ENCODE measurements around the gene WSB1.
"Not testable (repeated sequence)": the region's sequence is repeated elsewhere in the genome, so short reads cannot be mapped to it uniquely, and the experiment has no call there.

Gene WSB1

GRCh38 chr17:27315796-27316465, 22.0 kb downstream of the WSB1 start:
- DNase-seq (ENCODE audit: low read depth, low spot score) = no peak

- DNase-seq (ENCODE audit: low read depth, low spot score) = no peak
Measured at GRCh38 chr17:27318228-27318627, 24.3 kb downstream of the WSB1 start.

DNA sequence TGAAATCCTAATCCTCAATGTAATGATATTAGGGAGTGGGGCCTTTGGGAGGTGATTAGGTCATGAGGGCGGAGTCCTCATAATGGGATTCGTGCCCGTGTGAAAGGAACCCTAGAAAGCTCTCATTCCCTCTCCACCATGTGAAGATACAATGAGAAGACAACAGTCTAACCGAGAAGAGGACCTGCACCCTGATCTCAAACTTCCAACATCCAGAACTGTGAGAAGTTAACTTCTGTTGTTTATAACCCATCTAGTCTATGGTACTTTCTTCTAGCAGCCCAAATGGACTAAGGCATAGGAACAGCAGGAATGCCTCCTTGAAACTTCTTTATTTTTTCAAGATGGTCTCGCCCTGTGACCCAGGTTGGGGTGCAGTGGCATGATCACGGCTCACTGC, 24.7 kb downstream of the WSB1 start:
- no peak for DNase-seq (ENCODE audit: low read depth, low spot score)

GRCh38 chr17:27319541-27320221, 25.8 kb downstream of the WSB1 start:
- no peak for DNase-seq (ENCODE audit: low read depth, low spot score)

GRCh38 chr17:27320222-27320560, 26.3 kb downstream of the WSB1 start:
- DNase-seq (ENCODE audit: low read depth, low spot score) = no peak

DNA sequence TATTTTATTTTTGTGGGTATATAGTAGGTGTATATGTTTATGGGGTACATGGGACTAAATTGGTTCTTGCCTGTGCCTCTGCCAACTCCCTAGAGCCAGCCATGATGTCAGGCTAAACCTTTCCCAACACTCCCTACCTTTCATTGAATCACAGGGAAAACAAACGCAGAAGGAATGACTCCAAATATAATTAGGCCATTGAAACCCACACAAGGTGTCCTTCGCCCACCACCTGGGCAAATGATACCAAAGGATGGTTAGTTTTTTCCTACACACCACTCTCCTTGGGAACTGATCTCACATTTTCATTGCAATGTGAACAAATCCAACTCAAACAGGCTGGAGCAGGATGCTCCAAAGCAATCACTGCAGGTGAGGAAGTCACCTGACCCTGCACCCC, 27.5 kb downstream of the WSB1 start:
- no peak for DNase-seq (ENCODE audit: low read depth, low spot score)

DNA sequence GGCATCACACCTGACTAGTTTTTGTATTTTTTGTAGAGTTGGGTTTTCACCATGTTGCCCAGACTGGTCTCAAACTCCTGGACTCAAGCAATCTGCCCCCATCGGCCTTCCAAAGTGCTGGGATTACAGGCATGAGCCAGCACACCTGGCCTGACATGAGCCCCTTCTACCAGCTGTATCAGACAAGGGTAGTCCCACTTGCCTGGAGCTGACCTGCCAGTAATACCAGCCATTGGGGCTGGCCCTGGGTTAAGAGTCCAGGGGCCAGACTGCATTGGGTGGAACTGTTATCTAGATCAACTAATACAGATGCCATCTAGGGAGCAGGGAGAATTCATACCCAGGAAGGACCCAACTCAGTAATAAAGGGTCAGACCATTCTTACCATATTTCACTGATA, 28.1 kb downstream of the WSB1 start:
- DNase-seq (ENCODE audit: low read depth, low spot score) = no peak

GRCh38 chr17:27322690-27323508, 29.0 kb downstream of the WSB1 start:
- no peak for DNase-seq (ENCODE audit: low read depth, low spot score)

DNA sequence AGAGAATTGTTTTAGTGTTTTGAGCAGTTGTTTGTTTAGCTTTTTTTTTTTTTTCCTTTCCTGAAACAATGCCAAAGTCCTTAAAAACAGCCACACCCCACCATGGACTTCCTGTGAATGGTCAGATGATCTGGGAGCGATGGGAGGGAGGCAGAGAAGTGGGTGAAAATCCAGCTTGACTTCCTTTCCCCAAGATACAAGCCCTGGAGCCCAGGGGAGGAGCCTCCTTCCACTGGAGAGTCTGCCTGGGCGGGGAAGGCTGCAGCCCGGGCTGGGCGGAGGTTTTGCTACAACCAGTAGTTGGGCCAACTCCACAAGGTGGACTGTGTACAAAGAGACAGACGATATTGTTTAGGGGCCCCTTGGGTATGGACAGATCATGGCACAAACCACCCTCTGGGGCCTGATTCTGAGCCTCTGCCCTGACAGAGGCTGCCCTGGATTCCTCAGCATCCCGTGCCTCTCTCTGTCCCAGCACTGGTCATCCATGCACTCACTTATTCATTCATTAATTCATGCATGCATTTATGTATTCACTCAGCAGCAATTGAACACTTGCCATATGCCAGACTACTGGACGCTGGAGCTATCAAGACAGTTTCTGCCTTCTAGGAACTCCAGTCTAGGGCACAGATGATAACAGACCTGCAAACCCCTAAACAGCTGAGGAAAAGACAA, 29.8 kb downstream of the WSB1 start:
- DNase-seq (ENCODE audit: low read depth, low spot score) = no peak

- DNase-seq (ENCODE audit: low read depth, low spot score) = no peak
Measured at GRCh38 chr17:27324771-27325339, 30.9 kb downstream of the WSB1 start.

- DNase-seq (ENCODE audit: low read depth, low spot score) = no peak
Measured at GRCh38 chr17:27326051-27326450, 32.1 kb downstream of the WSB1 start.

GRCh38 chr17:27326585-27326984, 32.7 kb downstream of the WSB1 start:
- no peak for DNase-seq (ENCODE audit: low read depth, low spot score)

DNA sequence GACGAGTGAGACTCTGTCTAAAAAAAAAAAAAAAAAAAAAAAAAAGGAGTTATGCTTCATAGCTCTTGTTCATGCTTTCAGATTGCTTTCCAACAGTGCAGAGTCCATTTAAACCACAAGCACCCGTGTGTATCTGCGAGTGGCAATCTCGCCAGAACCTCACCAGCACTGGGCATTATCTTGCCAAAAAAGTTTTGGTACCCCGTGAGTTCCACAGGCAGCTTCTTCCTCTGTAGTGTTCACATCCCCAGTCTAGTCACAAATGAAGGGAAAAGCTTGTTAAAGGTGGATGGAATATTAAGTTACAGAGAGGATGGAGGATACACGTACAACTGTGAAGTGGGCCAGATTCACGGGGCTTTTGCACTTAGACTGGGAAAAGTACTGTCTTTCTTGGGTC, 33.5 kb downstream of the WSB1 start:
- DNase-seq (ENCODE audit: low read depth, low spot score) = no peak

DNA sequence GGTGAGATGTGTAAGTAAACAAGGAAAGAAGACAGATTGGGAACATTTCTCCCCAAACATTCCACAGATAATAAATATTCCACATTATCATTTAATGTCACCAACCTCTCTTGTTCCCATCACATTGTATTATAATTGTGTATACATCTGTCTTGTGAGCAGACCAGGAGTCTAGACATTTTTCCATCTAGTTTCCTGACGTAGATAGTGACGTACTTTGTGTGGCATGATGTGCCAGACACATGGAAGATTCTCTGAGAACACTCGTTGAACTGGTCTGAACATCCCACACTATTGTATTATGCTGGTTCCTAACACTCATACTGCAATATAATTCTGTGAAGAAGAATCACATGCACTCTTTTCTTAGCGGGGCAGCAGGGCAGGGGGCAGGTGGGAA, 34.0 kb downstream of the WSB1 start:
- DNase-seq (ENCODE audit: low read depth, low spot score) = no peak

GRCh38 chr17:27328686-27329085, 34.8 kb downstream of the WSB1 start:
- not testable (repeated sequence) for DNase-seq (ENCODE audit: low read depth, low spot score)

DNA sequence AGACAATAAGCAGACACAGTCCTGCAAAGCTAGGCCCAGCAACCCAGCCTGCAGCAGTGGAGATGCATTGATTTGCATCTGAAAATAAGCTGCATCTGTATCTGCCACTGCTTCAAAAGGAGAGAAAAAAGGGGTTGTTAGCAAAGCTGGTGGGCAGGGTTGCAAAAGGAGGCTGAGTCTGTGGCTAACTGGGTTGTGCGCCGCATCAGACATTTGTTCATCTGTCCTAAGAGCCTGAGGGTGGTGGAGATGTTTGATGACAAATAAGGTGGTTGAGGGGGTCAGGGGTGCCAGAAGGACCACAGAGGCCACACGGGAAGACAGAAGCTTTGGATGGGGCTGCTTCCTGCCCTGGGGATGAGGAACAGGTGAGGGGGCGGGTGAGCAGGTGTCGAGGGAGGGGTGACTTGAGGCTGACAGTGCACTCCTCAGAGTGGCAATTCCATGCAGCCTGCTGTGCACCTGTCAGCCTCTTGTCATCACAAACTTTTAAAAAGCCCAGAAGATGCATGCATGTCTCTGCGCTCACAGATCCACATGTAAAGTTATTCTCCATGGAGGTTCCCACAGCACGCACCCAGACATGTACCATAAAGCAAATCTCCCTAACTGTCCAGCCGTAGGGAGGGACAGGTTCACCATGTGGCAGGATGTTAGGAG, 35.4 kb downstream of the WSB1 start:
- no peak for DNase-seq (ENCODE audit: low read depth, low spot score)

GRCh38 chr17:27332047-27332393, 38.1 kb downstream of the WSB1 start:
- no peak for DNase-seq (ENCODE audit: low read depth, low spot score)

- peak; percentile 85 for DNase-seq (ENCODE audit: low read depth, low spot score)
Measured at GRCh38 chr17:27332485-27333409, 38.8 kb downstream of the WSB1 start.

DNA sequence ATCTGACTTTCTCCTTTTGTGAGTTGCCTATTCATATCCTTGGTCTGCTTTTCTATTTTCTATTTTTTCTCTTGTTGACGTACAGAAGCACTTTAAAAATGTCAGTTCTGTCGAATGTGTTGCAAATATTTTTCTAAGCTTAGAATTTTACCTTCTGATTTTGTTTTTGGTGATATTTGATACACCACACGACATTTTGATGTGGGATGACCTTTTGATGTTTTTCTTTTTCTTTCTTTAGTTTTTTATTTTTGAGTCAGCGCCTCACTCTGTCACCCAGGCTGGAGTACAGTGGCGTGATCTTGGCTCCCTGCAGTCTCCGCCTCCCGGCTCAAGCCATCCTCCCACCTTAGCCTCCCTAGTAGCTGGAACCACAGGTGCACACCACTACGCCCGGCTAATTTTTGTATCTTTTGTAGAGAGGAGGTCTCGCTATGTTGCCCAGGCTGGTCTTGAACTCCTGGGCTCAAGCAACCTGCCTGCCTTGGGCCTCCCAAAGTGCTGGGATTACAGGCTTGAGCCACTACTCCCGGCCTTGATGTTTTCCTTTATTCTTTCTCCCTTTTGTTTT, 39.6 kb downstream of the WSB1 start:
- no peak for DNase-seq (ENCODE audit: low read depth, low spot score)

DNA sequence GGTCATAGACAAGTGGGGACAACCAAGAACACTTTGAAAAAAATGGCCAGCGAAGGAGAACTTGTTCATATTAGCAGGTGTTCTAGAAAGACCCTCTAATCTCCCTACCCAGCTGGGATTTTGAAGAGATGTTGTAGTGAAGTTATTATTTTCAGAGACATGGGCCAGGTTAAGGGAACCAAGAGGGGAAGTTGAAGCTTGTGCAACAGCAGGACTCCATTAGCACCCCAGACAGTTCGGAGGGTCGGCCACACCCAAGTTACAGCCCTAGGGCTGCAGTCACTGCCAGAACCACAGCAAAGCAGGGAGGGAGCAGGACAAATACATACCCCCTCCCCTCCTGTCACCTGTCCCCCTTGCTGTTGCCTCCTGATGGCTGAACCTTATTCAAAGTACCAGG, 42.3 kb downstream of the WSB1 start:
- no peak for DNase-seq (ENCODE audit: low read depth, low spot score)

Data from smooth muscle cell of the brain vasculature (primary cell).